Lung (tissue), 12 donors: ENCODE results near the gene PARM1. TPM values are rescaled to one million over a fixed set of nuclear protein-coding genes. Genes with fewer than 3 reads are reported as not detected.

Experiments
- ATAC-seq: fragments of 200-7000 bp; cut with Tn5 transposase; one replicate; pipeline ENCODE4 v1.9.1; 2020; ENCODE audit warnings: moderate number of reproducible peaks; ENCODE audit not compliant: insufficient read depth, low FRiP score
- DNase-seq, 3 donors: peaks; one replicate each; pipeline ENCODE4 v3.0.0-alpha.2; 2013 to 2017
- H3K27ac ChIP-seq, 2 donors: one replicate each; pipeline ENCODE4 v1.5.1; 2013; ENCODE audit warnings: mild to moderate bottlenecking in 2 of 2, moderate library complexity in 2 of 2, control low read depth in 1 of 2, inconsistent platforms in 1 of 2, low read depth in 1 of 2, low read length in 1 of 2
- H3K27me3 ChIP-seq, 3 donors: one replicate each; pipeline ENCODE4 v1.5.1; 2013; ENCODE audit warnings: low read length in 2 of 3; ENCODE audit not compliant: control insufficient read depth in 3 of 3, insufficient read depth in 3 of 3
- H3K36me3 ChIP-seq, 4 donors: one replicate each; pipeline ENCODE4 v1.5.1; 2013; ENCODE audit warnings: low read length in 4 of 4, mild to moderate bottlenecking in 1 of 4, moderate library complexity in 1 of 4; ENCODE audit not compliant: control insufficient read depth in 4 of 4, insufficient read depth in 4 of 4
- H3K4me1 ChIP-seq, 5 donors: one replicate each; pipeline ENCODE4 v1.5.1; 2013; ENCODE audit warnings: low read length in 5 of 5, mild to moderate bottlenecking in 2 of 5, moderate library complexity in 1 of 5; ENCODE audit not compliant: control insufficient read depth in 5 of 5, insufficient read depth in 5 of 5
- H3K4me3 ChIP-seq: one replicate; pipeline ENCODE4 v1.5.1; 2013; ENCODE audit warnings: mild to moderate bottlenecking, control low read depth, moderate library complexity
- H3K9ac ChIP-seq, 2 donors: one replicate each; pipeline ENCODE4 v1.5.1; 2013; ENCODE audit warnings: low read length in 2 of 2, control low read depth in 1 of 2; ENCODE audit not compliant: insufficient read depth in 1 of 2
- H3K9me3 ChIP-seq, 4 donors: one replicate each; pipeline ENCODE4 v1.5.1; 2013; ENCODE audit warnings: low read length in 3 of 4, mild to moderate bottlenecking in 1 of 4, moderate library complexity in 1 of 4; ENCODE audit not compliant: control insufficient read depth in 4 of 4, insufficient read depth in 3 of 4
- CTCF ChIP-seq: IDR thresholded peaks from 2 replicates; pipeline ENCODE4 v1.5.1; 2012; ENCODE audit warnings: mild to moderate bottlenecking; ENCODE audit errors: control extremely low read depth, extremely low read depth
- WGBS, 2 donors: extraction: QIAGEN DNeasy Blood & Tissue Kit; methylation state at CpG; one replicate each; pipeline ENCODE4 v1.1.7; 2013; 5-methylcytosine and 5-hydroxymethylcytosine counted together
- polyA plus RNA-seq, 2 donors: library from polyadenylated mRNA; stranded (reverse); fragments of 200-250 nt; gene quantifications; one replicate each; pipeline ENCODE4 v1.2.1, GENCODE V29; 2013
- total RNA-seq, 2 donors: library from RNA; depleted of rRNA in 1 of 2; stranded (reverse); fragments of >200 nt in 1 of 2; gene quantifications; one replicate each; pipeline ENCODE4 v1.2.1, GENCODE V29; 2014 to 2021
- donor health status: control.
- donor health status: control.
- donor health status: Bipolar disorder and iron deficiency.
- donor health status: healthy.
- donor health status: DM: yes; HTN: yes; CAD: no.

PARM1 gene
- total and polyA plus RNA-seq, 4 donors: 25.4 to 101 (median 40.5) TPM

- no peak overlapping the region for H3K27ac ChIP-seq
- WGBS, 2 donors: 65 to 79% methylated on average over 6 of the region's 6 CpGs
- no peak for TF ChIP-seq CTCF
These were observed 95.4 kb downstream of the PARM1 start for GRCh38 chr4:75028196-75028854.

GRCh38 chr4:75030028-75030427 lies 97.1 kb downstream of the PARM1 start:
- no peak for ATAC-seq
- H3K27me3 ChIP-seq: no peaks in the 10 kb centered on the region
- H3K27ac ChIP-seq: no peak overlapping the region
- WGBS, 2 donors: 59 to 80% methylated on average over 1 of the region's 1 CpG
- H3K9ac ChIP-seq: no peak overlapping the region
- H3K4me3 ChIP-seq: no peak overlapping the region
- no peaks in the 10 kb centered on the region for H3K36me3 ChIP-seq
- peaks cover 0 to 5% (median 0%) of the 10 kb centered on the region in 5 donors for H3K4me1 ChIP-seq
- peaks cover 0 to 1% (median 0%) of the 10 kb centered on the region in 4 donors for H3K9me3 ChIP-seq
- TF ChIP-seq CTCF: no peak
- DNase-seq: no peak

More at GRCh38 chr4:75028196-75028854, 95.4 kb downstream of the PARM1 start:
- DNase-seq (peak in 2 of 3 donors; percentile 7 to 13), ATAC-seq (peak; percentile 29)
- Histone ChIP-seq H3K4me1 (peaks cover 0 to 5% (median 0%) of the 10 kb centered on the region in 5 donors), H3K27me3 (no peaks in the 10 kb centered on the region), H3K9me3 (peaks cover 0 to 2% (median 0%) of the 10 kb centered on the region in 4 donors), H3K9ac (no peak overlapping the region), H3K36me3 (no peaks in the 10 kb centered on the region), H3K4me3 (no peak overlapping the region)

GRCh38 chr4:75030649-75031235 lies 97.8 kb downstream of the PARM1 start:
- Histone ChIP-seq H3K27me3 (no peaks in the 10 kb centered on the region), H3K4me3 (no peak overlapping the region), H3K36me3 (no peaks in the 10 kb centered on the region), H3K27ac (peak overlapping the region in 1 of 2 donors; percentile 49), H3K9ac (no peak overlapping the region), H3K9me3 (no peaks in the 10 kb centered on the region), H3K4me1 (peaks cover 0 to 5% (median 0%) of the 10 kb centered on the region in 5 donors)
- 20 to 34% methylated on average over 3 of the region's 3 CpGs for WGBS, 2 donors
- no peak for ATAC-seq
- no peak for DNase-seq
- no peak for TF ChIP-seq CTCF
